GM20000 (cell line): ENCODE results near the gene MAPK1IP1L.

Experiments used
- DNase-seq: peaks from one replicate; pipeline ENCODE4 v3.0.0; 2012; ENCODE audit warnings: low spot score
- CTCF ChIP-seq: IDR thresholded peaks from 2 replicates; pipeline ENCODE4 v1.5.1; 2012; ENCODE audit warnings: mild to moderate bottlenecking, control low read depth; ENCODE audit errors: extremely low read depth, missing control alignments

Gene MAPK1IP1L

GRCh38 chr14:55118761-55119160, 67.3 kb downstream of the MAPK1IP1L start:
- no peak for TF ChIP-seq CTCF
- no peak for DNase-seq
